NCI-H345 (cell line): Measurements from ENCODE around the gene PDILT.
A peak's percentile ranks its signal among the peaks of the same experiment; 100 is the strongest.

Experiments
- DNase-seq: peaks from one replicate; lab custom pipeline; 2025; lab: John Stamatoyannopoulos, UW

The PDILT gene

DNA sequence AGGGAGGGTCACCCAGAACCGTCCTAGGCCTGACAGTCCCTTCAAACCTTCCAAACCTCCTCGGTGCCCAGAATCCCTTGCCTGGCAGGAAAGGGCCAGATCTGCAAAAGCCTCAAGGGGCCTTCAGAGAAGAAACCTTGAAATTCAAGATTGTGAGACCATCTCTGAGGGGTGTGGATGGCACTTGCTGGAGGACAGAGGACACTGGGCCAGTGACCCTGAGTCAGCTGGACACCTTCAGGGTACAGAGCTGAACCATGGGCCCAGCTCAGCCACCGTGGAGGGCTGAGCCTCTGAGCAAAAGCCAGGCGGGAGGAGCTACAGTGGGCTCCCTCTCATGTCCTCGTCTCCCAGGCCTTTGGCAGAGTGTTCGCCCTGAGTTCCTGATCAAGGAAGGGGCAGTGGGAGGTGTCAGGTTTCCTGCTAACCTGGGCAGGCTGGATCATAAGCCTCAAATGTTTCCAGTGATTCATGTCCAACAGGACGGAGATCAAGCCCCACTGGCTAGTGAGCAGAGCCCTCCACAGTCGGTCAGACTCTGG is 3.0 kb downstream of the PDILT start:
- no peak for DNase-seq

DNA sequence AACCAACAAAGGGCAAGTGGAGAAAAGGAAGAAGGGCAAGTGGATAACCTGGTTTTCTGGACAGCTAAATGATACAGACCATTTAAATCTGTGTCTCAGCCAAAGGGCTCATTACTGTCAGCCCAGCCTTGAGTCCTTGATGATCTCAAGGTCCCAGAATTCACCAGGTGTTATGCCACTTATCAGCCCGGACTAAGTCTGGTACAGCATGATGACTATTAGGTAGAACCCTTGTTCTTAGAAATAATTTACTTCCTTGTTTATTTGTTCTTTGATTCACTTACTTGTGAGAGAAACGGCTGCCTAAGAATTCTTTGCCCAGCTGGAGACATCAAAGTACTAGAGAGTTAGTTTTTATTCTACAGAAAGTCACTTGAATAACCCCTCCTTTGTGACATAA is 3.5 kb downstream of the PDILT start:
- DNase-seq = no peak

DNA sequence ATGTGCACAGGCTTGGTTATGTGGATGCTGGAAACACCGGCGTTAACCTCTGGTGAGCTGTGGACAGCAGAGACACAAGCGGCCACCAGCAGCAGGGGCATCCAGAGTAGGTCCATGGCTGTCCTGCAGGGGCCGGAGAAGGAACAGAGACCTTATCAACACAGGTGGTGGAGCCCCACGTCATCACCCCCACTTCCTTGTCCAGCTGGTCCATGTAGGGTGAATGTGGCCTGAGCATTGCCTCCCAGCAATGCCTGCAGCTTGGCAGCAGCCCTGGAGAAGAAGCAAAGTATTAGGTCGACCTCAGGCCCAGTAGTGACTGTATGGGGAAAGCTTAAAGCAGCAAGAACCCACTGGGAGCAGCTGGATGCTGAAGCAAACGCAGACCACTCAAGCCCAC is 5.4 kb downstream of the PDILT start:
- DNase-seq = no peak

DNA sequence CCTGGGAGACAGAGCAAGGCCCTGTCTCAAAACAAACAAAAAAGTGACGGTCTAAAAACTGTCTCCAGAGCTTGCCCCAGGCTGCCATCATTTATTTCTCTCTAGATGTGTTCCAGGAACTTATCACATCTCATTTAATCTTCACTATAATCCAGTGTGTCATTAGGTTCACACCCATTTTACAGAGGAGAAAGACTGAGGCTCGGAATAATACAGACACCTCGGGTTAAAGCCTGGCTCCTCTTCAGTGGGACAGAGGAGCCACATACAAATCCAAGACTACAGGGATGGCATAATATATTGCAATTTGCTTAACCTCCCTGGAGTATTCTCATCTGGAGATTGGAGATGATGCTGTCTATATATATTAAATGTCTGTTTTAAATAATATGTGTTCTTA is 5.9 kb downstream of the PDILT start:
- no peak for DNase-seq

DNA sequence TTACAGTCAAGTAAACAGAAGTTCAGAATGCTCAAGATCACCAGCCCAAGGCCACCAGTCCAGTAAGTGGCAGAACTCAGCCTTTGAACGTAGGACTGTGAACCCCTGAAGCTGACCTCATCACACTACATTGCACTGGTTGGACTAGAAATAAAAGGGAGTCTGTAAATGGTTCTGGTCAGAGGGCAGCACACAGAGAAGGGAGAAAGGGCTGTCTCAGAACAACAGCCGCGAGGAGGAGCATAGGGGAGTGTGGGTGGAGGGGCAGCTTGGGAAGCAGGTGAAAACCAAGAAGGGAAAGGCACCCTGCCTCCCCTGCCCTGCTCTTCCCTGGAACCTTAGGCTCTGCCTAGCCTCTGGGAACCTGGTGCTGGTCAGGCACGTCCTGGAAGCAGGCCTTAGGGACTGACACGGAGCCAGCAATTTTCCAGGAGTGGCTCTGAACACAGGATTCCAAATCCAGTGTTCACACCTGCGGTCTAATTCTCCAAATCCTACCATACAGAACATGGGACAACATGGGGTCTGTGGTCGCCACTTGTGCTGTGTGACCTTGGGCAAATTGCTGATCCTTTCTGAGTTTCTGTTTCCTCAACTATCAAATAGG is 7.0 kb downstream of the PDILT start:
- no peak for DNase-seq

DNA sequence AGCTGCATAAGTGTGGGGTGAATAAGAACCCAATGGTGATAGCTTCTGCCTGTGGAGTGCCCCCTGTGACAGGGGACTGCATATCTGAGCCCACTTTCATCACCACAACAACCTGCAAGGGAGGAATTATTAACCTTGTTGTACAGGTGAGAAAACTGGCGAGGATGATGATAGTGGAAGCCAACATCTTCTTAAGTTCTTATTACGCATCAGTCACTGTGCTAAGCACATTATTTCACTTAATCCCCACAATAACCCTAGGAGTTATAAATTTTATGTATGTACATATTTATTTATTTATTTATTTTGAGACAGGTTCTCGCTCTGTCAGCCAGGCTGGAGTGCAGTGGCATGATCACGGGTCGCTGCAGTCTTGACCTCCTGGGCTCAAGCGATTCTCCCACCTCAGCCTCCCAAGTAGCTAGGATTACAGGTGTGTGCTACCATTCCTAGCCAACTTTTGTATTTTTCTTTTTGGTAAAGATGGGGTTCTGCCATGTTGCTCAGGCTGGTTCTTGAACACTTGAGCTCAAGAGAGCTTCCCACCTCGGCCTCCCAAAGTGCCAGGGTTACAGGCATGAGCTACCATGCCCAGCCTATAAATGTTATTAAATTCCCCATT is 7.6 kb downstream of the PDILT start:
- DNase-seq = no peak

DNA sequence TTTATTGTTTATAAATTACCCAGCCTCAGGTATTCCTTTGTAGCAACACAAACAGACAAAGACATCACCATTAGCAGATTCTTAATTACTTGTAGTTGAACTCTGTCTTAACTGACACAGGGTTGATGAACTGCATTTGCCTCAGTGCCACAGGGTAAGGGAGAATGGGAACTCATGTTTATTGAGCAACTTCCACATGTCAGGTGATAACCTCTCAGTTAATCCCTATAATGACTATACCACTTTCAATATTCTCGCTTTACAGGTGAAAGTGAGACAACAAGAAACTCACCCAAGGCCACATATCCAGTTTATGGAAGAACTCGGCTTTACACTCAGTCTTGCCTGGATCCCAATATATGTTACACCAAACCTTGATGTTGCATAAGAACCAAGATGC is 8.6 kb downstream of the PDILT start:
- DNase-seq = no peak

DNA sequence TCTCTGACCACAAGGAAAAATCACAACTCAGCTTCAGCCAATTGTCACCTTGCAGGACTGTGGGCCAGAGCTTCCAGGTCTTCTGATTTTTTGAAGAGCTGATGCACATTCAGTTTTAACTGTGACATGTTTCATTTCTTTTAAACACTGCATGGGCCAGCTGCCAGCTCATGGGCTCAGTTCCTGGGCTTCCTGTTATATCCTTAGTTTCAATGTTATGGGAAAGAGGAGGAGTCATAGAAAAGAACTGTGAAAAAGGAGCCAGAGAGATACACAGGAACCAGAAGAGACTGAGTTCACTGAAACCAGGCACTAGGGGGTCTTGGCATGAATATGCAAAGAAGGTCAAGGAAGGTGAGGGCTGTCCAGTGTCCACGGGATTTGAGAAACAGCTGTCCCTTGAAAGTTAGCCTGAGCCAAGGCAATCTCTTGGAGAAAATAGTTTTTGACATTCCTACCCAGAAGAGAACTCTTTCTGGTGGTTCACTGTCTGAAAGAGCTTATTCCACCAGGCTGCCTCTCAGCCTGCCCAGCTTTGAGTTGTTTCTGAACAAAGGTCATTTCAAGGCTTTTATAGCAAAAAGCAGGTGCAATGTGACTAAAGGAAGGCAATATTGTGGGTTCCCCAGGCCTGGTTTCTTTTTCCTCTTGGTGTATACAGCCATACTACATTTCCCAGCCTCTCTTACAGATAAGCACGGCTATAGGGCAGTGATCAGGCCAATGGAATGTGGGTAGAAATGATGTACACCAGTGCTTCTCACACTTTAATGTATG is 10.5 kb downstream of the PDILT start:
- DNase-seq = no peak

DNA sequence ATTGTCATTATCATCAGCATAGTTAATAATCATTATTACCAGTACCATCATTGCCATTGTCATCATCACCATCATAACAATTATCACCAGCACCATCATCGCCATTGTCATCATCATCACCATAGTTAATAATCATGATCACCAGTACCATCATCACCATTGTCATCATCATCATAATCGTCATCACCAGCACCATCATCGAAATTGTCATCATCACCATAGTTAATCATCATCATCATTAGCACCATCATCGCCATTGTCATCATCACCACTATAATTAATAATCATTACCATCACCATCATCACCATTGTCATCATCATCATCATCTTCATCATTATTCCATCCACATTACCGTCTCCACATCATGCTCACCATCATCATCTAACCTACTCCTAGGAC is 13.5 kb downstream of the PDILT start:
- no peak for DNase-seq

DNA sequence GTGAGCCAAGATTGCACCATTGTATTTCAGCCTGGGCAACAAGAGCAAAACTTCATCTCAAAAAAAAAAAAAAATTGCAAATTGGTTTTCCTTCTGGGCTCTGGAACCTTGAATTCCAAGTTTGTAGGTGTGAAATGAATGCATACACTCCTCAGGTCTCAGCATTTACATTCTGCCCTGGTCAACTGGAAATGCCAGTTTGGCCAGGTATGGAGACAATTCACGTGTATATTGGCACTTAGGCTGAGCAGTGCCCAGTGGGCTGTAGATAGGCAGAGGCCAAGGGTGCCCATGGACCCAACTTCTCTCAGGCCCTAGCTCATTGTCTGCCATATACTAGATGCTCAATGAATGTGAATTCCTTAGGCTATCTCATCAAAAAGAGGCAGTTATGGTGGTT is 15.7 kb downstream of the PDILT start:
- DNase-seq = no peak

DNA sequence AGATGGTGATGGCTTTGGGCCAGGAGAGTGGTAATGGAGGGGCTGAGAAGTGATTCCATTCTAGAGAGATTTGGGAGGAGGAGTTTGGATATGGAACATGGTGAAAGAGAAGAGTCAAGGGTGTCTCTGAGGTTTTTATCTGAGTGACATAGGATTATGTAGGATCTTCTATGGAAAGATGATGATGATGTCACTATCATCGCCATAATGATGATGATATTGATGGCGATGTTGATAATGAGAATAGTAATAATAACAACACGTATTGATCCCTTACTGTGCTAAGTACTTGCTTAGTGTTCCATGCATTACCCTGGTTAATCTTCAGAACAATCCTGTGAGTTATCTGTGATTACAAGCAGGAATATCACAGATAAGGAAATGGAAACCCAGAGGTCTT is 16.6 kb downstream of the PDILT start:
- DNase-seq = no peak

DNA sequence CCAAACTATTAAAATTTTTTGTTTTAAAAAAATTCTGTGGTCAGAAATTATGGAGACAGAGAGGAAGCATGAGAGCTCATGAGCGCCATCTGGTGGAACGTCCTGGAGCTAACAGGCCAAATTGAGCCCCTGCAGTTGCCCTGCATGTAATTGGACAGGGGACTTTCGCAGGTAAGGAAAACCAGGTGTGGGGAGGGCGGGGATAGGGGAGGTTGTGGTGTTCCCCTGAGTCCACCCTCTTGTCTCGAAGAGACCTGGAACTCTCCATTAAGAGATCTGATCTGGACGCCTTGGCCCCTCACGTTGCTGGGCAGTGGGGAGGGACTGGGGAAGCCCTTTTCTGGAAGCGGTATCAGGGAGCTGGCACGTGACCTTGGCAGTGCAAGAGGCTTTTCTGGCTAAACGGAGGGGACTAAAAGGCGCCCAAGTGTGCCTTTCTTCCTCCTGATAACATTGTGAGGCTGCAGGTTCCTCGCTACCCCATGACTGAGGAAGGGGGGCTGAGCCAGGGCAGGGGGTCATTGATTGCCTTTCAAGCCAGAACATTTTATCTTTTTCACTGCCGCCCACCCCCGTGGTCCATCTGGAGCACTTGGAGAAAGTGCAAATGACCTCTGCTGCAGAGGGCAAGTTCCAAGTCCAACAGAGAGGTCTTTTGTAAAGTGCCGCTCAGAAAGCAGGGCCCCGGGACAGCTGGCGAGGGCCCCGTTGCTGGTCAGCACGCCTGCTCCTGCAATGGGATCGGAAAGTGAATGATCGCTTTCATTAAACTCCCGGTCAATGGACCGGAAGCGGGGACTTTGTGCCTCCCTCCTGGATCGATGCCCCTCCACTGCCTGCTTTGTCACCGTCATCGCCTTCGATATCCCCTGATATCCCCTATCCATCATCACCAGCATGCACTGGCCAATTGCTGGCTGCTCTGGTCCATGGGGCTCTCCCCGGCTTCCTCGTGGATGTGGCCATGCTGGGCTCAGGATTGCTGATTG is 18.4 kb downstream of the PDILT start:
- peak; percentile 62 for DNase-seq

DNA sequence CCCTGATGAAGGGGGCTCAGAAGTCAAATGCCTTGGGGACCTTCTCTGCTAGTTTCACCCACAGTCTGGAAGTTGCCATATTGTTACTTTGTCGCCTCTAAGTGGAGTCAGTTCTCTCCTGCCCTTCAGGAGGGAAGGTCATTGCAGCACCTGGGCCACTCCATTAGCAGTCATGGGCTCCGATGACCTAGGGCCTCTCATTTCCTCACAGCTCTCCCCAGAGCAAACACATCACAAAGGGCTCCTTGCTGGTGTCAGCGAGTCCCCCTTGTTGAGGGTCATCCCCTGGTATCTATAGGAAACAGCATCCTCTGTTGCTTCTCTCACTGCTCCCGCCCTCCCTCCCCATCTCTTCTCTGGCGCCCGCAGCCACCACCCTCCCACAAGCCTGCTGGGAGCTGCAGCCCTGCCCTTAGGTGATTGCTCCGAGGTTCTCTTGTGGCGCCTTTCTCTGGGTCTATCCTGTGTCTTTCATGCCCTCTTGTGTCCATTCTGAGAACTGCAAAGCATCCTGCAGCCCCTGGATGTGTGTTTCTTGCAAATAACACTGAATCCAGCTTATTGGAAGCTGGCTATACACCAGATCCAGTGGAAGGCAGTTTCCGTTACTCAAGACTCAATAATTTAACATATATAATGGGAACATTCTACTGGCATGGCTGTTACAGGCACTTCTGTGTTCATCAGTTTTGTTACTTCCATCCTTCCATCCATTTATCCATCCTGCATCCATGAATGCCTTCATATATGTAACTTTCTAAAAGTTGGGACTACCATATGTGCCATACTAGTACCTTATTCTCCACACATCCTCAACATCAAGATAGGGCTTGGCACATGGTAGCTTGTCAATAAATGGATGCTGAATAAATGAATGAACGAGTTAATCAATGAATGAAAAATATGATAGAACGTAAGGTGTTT is 21.2 kb downstream of the PDILT start:
- peak; percentile 83 for DNase-seq

DNA sequence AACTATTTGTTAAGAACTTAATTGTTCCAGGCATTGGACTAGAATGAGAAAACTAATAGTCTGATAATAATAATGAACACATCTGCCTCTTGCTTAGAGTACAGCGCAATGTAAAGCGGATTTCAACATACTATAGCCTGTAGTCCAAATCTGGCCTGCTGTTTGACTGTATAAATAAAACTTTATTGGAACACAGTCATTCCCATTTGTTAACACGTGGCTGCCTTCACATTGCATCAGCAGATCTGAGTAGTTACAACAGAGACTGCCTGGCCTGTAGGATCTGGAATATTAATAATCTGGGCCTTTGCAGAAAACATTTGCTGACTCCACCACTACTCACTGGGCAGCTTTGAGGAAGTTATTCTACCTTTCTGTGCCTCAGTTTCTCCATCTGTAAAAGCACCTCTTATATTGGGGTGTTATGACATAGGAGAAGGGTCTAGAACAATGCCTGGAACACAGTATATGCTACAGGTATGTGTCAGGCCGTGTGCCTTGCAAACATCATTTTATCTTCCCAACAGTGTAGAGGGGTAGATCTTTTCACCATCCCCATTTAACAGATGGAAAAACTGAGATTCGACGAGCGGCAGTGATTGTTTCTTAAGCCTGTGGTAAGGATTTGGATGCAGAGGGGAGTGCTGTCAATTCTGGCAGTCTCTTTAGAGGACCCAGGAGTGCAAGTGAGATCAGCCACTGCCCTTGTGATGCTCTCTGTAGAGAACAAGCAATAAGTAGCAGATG is 22.2 kb downstream of the PDILT start:
- DNase-seq = no peak

DNA sequence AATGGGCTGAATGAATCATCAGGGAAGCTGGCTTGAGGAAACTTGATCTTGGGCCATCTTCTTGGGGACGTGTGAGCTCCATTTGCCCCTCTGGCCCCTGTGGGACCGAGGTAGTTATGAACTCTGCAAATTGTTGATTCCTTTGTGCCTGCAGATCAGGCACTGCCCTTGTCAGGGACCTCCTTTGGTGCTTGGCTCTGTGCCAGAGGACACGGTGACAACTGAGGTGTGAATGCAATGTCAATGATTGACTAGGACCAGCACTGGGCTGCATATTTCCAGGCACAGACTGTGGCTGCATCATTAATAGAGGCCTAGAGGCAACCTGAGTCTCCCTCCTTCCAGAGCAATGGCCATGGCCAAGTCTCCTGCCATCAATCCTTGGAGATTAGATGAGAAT is 23.8 kb downstream of the PDILT start:
- DNase-seq = no peak

DNA sequence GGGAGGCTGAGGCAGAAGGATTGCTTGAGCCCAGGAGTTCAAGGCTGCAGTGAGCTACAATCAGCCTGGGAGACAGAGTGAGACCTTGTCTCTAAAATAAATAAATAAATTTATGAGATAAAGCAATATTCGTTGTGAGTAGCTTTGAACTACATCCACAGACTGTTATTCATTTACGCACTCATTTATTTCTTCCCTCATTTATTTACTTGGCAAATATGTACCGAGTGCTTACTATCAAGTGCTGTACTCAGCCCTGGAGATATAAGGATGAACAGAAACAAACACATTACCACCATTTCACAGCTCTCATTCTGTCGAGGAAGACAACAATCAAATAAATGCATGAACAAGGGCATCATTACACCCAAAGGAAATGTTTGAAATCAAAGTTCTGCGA is 27.4 kb downstream of the PDILT start:
- DNase-seq = no peak

DNA sequence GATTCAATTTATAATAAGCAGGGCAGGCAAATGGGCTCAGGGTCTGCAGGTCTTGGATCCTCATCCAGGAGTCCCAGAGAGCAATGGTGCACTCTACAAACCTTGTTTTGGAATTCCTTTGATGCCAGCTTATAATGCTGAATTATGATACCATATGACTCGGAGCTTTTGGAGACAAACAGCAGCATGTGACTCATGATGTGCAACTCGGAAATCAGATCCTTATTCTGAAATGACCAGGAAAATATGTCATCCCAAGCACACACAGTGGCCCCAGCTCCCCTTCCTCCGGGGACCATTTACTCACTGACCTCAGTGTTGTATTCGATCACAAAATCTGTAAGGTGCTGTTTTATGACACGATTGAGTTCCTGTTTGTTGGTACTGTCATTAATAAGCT is 31.8 kb downstream of the PDILT start:
- DNase-seq = no peak

DNA sequence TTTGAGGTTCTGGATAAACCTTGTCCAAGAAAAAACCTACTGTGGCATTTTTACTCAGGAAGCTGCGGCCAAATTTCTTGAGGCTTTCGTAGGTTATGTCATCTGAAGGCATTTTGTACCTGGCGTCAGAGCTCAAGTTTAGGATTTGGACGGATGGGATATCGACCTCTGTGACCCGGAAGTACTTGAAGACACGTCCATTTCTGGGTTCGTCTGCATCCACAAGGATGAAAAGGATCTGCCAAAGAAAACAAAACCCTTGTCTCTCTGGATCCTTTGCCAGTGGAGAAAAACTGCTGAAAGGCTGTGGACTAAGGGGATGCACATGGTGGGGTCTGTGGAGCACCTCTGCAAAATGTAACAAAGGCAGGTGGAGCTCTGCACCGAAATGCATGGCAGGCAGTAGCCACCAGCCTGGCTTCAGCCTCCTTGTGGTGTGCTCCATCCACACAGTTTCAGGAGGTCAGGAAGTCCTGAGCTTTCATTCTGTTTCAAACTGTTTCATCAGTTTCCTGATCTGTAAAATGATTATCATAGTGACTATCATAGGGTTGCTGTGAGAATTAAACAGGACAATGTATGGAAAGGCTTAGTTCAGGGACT is 35.0 kb downstream of the PDILT start:
- no peak for DNase-seq

DNA sequence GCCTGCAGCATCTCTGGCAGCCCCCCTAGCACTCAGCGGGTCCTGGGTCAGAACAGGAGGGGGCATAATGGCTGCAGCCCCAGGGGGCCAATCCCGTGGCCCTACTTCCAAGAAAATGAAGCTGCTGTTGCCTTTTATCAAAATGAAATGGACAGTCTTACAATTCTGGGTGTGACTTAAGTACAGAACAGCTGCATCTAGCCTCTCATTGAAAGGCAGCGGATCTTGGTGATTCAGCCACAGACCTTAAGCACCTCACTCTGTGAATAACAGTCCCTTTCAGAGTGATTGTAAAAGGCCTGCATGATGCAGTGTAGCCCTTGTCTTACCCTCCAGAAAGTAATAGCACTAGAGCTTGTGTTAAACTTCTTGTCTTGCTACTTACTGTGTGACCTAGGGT is 40.5 kb downstream of the PDILT start:
- no peak for DNase-seq

DNA sequence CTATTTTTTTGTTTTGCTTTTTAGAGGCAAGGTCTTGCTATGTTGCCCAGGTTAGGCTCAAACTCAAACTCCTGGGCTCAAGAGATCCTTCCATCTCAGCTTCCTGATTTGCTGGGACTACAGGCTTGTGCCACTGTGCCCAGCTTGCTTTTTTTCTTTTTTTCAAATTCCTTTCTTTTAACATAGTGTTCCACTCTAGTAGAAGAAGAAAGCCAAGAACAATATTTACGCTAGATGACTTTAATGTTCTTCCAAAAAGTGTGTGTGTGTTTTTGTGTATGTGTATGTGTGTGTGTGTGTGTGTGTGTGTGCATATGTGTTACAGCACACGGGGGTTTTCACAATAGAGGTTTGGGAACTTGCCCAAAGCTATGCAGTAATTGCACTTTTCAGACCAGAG is 41.3 kb downstream of the PDILT start:
- DNase-seq = no peak
